GM19023 (cell line): ENCODE measurements around the gene WDR54.

Experiments used
- ATAC-seq: cut with Tn5 transposase; IDR thresholded peaks from one replicate; pipeline ENCODE4 v1.9.1; 2021; ENCODE audit warnings: mild to moderate bottlenecking, moderate library complexity; ENCODE audit not compliant: unreplicated experiment

WDR54 gene

GRCh38 chr2:74421221-74421870 is at the start of gene WDR54, which contains the start of gene C2orf81:
TSS of gene WDR54 (plus strand) at chr2:74421730. CDS start at chr2:74422154, 424 bp downstream.
TSS of gene C2orf81 (minus strand) at chr2:74421619. CDS start at chr2:74421560, 59 bp downstream.
- peak; percentile 97 for ATAC-seq

GRCh38 chr2:74372674-74373073 is 48.9 kb upstream of the WDR54 start:
- no peak for ATAC-seq

- ATAC-seq, result no peak
These were observed 48.3 kb upstream of the WDR54 start for GRCh38 chr2:74373221-74373676.

GRCh38 chr2:74373985-74374384 is 47.5 kb upstream of the WDR54 start:
- ATAC-seq, result no peak

GRCh38 chr2:74374509-74375205 is 46.9 kb upstream of the WDR54 start:
- no peak for ATAC-seq

GRCh38 chr2:74375838-74376237 is 45.7 kb upstream of the WDR54 start:
- ATAC-seq, result no peak

GRCh38 chr2:74378007-74378406 is 43.5 kb upstream of the WDR54 start:
- ATAC-seq, result no peak

GRCh38 chr2:74379851-74380789 is 41.4 kb upstream of the WDR54 start, which contains the start of gene DCTN1:
TSS of gene DCTN1 (minus strand) at chr2:74380311. CDS start at chr2:74380037, 274 bp downstream.
- no peak for ATAC-seq

GRCh38 chr2:74381751-74382150 is 39.8 kb upstream of the WDR54 start:
- ATAC-seq, result no peak

GRCh38 chr2:74383254-74383653 is 38.3 kb upstream of the WDR54 start:
- ATAC-seq, result no peak

- ATAC-seq, result no peak
These were observed 37.5 kb upstream of the WDR54 start for GRCh38 chr2:74384051-74384450.

GRCh38 chr2:74385396-74385795 is 36.1 kb upstream of the WDR54 start:
- ATAC-seq, result no peak

- no peak for ATAC-seq
These were observed 34.2 kb upstream of the WDR54 start for GRCh38 chr2:74387346-74387745.

- no peak for ATAC-seq
These were observed 30.9 kb upstream of the WDR54 start for GRCh38 chr2:74390606-74391005.

GRCh38 chr2:74391209-74391579 is 30.3 kb upstream of the WDR54 start:
- ATAC-seq, result peak; percentile 9

- ATAC-seq, result peak; percentile 72
These were observed 29.7 kb upstream of the WDR54 start for GRCh38 chr2:74391580-74392448.

GRCh38 chr2:74392449-74392743 is 29.1 kb upstream of the WDR54 start:
- no peak for ATAC-seq

- ATAC-seq, result no peak
These were observed 28.0 kb upstream of the WDR54 start for GRCh38 chr2:74393525-74393924.

- ATAC-seq, result no peak
These were observed 25.4 kb upstream of the WDR54 start for GRCh38 chr2:74396149-74396548.

GRCh38 chr2:74399785-74400184 is 21.7 kb upstream of the WDR54 start:
- ATAC-seq, result no peak
